ENCODE data around the gene TSTD1.
"Not testable (repeated sequence)": the region's sequence is repeated elsewhere in the genome, so short reads cannot be mapped to it uniquely, and the experiment has no call there.

Gene TSTD1

GRCh38 chr1:161012420-161012819 is 26.3 kb downstream of the TSTD1 start:
- in situ Hi-C loops (cut with MboI; ENCODE audit: low sequenced_read_pairs): no loop called here

- in situ Hi-C loops (cut with MboI; ENCODE audit: low sequenced_read_pairs): no loop called here
Observed at GRCh38 chr1:161009602-161010211, 29.1 kb downstream of the TSTD1 start.

GRCh38 chr1:161008869-161009510 is 29.8 kb downstream of the TSTD1 start:
- in situ Hi-C loops (cut with MboI; ENCODE audit: low sequenced_read_pairs): no loop called here

- in situ Hi-C loops (cut with MboI; ENCODE audit: low sequenced_read_pairs): no loop called here
Observed at GRCh38 chr1:161007369-161007768, 31.4 kb downstream of the TSTD1 start.

DNA sequence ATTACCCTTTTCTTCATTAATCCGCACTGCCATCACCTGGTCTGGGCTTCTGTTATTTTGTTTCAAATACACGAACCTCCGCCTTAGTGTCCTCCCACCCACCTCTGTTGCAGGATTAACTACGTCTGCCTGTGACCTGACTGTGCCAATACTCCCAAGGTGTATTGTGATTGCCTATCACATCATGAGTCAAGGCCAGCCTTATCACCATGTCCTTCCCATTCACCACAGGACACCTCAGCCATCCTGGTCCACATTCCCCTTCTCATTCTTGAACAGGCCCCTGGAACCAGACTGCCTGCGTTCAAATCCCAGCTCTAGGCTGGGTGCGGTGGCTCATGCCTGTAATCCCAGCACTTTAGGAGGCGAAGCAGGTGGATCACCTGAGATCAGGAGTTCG is 32.2 kb downstream of the TSTD1 start:
- in situ Hi-C loops (cut with MboI; ENCODE audit: low sequenced_read_pairs): no loop called here

DNA sequence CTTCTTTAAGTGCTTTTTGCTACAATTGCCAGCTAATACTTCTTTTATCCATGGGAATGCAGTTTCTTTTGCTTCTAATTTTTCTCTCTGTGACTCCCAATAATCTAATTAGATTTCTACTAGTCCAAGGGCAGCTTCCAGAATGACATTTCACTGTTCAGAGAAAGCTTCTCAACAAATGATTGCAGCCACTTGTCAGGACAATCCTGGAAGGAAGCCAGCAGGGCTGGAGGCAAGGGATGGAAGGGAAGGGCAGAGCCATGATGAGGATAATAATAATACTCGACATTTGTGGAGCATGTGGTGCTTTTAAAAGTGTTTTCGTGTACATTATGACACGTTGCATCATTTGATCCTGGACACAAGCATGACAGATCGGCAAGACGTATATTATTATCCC is 37.2 kb downstream of the TSTD1 start:
- in situ Hi-C loops (cut with MboI; ENCODE audit: low sequenced_read_pairs): no loop called here

GRCh38 chr1:161000736-161001480 is 37.9 kb downstream of the TSTD1 start:
- in situ Hi-C loops (cut with MboI; ENCODE audit: low sequenced_read_pairs): no loop called here

GRCh38 chr1:160999376-160999775 is 39.4 kb downstream of the TSTD1 start:
- in situ Hi-C loops (cut with MboI; ENCODE audit: low sequenced_read_pairs): no loop called here

GRCh38 chr1:160997323-160998038 is 41.3 kb downstream of the TSTD1 start:
- in situ Hi-C loops (cut with MboI; ENCODE audit: low sequenced_read_pairs): no loop called here

GRCh38 chr1:160996178-160996577 is 42.6 kb downstream of the TSTD1 start:
- in situ Hi-C loops (cut with MboI; ENCODE audit: low sequenced_read_pairs): no loop called here

- in situ Hi-C loops (cut with MboI; ENCODE audit: low sequenced_read_pairs): no loop called here
Observed at GRCh38 chr1:160993544-160994193, 45.1 kb downstream of the TSTD1 start.

- in situ Hi-C loops (cut with MboI; ENCODE audit: low sequenced_read_pairs): not testable (repeated sequence)
Observed at GRCh38 chr1:160992036-160992435, 46.7 kb downstream of the TSTD1 start.

Data from HL-60/S4 treated with retinoic acid at 250 ng/mL for 4 days and 3 days (cell line).